Parathyroid adenoma (tissue), 2 donors: ENCODE results near the gene U2AF1L4.
A peak's percentile ranks its signal among the peaks of the same experiment; 100 is the strongest.

Experiments
- H2AFZ ChIP-seq: fragments of 300-600 bp; sonication (generic); one replicate; pipeline ENCODE4 v1.7.0; 2017; ENCODE audit warnings: antibody characterized with exemption, mild to moderate bottlenecking
- H3K27ac ChIP-seq: fragments of 300-600 bp; sonication (generic); one replicate; pipeline ENCODE4 v1.7.0; 2017
- H3K27me3 ChIP-seq: fragments of 300-600 bp; sonication (generic); one replicate; pipeline ENCODE4 v1.7.0; 2017; ENCODE audit warnings: low read length; ENCODE audit not compliant: control insufficient read depth, insufficient read depth
- H3K36me3 ChIP-seq: fragments of 300-600 bp; sonication (generic); one replicate; pipeline ENCODE4 v1.7.0; 2017; ENCODE audit warnings: low read length; ENCODE audit not compliant: control insufficient read depth, insufficient read depth
- H3K4me1 ChIP-seq: fragments of 300-600 bp; sonication (generic); one replicate; pipeline ENCODE4 v1.7.0; 2017; ENCODE audit warnings: control low read depth
- H3K4me2 ChIP-seq: fragments of 300-600 bp; sonication (generic); one replicate; pipeline ENCODE4 v1.7.0; 2017; ENCODE audit warnings: low read length
- H3K4me3 ChIP-seq: fragments of 300-600 bp; sonication (generic); one replicate; pipeline ENCODE4 v1.7.0; 2017; ENCODE audit warnings: low read depth, low read length
- H3K79me2 ChIP-seq: fragments of 300-600 bp; sonication (generic); one replicate; pipeline ENCODE4 v1.7.0; 2017; ENCODE audit warnings: control low read depth
- H3K9ac ChIP-seq: fragments of 300-600 bp; sonication (generic); one replicate; pipeline ENCODE4 v1.7.0; 2017; ENCODE audit warnings: mild to moderate bottlenecking
- H3K9me3 ChIP-seq: fragments of 300-600 bp; sonication (generic); one replicate; pipeline ENCODE4 v1.7.0; 2017; ENCODE audit warnings: low read length; ENCODE audit not compliant: control insufficient read depth
- TF ChIP-seq, protein P1 (sequence below): fragments of 300-600 bp; sonication (generic); IDR thresholded peaks from one replicate; pipeline ENCODE4 v1.7.0; 2017; ENCODE audit warnings: antibody characterized with exemption, mild to moderate bottlenecking
- donor health status: primary hyperparathyroidism.

U2AF1L4 gene, protein sequence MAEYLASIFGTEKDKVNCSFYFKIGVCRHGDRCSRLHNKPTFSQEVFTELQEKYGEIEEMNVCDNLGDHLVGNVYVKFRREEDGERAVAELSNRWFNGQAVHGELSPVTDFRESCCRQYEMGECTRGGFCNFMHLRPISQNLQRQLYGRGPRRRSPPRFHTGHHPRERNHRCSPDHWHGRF

DNA sequence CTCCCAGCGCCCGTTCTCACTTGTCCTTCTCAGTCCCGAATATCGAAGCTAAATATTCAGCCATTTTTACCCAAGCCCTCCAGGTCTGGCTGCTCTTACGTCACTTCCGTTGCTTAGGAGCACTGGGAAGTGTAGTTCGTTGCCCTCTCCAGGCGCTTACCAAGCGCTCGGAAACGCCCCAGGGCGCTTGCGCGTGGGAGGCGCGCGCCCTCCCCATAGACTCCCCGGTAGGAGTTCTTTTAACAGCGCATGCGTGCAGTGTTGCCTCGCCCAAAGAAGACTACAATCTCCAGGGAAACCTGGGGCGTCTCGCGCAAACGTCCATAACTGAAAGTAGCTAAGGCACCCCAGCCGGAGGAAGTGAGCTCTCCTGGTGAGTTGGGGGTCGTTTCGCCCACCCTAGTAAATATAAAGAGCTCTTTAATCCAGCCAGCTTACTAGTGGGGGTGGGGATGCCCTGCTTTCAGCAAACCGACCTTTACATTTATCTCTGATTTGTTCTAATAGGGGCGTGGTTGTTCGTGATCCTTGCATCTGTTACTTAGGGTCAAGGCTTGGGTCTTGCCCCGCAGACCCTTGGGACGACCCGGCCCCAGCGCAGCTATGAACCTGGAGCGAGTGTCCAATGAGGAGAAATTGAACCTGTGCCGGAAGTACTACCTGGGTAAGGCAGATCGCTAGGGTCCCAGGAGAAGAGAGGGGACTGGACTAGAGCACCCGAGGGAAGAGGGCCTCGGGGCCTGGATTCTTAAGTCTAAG, at the start of gene U2AF1L4, which contains the start of gene PSENEN:
Gene U2AF1L4, minus strand, starts transcription at position 91 of the 759 bp plus-strand sequence. Its CDS starts 27 bp downstream, at position 64.
Gene PSENEN, plus strand, starts transcription at position 324 of the 759 bp plus-strand sequence. Its CDS starts 280 bp downstream, at position 604.
- Histone ChIP-seq H3K27me3 (no peaks in the 10 kb centered on the region), H3K4me1 (peaks cover 8% of the 10 kb centered on the region), H3K9me3 (no peaks in the 10 kb centered on the region), H2AFZ (peak within 1 kb of the TSS; percentile 87), H3K4me3 (peak within 1 kb of the TSS; percentile 99), H3K36me3 (no peaks in the 10 kb centered on the region), H3K27ac (peak within 1 kb of the TSS; percentile 99), H3K9ac (peak within 1 kb of the TSS; percentile 57), H3K79me2 (no peaks in the 10 kb centered on the region), H3K4me2 (peak within 1 kb of the TSS; percentile 88)
- TF ChIP-seq, protein P1, sequence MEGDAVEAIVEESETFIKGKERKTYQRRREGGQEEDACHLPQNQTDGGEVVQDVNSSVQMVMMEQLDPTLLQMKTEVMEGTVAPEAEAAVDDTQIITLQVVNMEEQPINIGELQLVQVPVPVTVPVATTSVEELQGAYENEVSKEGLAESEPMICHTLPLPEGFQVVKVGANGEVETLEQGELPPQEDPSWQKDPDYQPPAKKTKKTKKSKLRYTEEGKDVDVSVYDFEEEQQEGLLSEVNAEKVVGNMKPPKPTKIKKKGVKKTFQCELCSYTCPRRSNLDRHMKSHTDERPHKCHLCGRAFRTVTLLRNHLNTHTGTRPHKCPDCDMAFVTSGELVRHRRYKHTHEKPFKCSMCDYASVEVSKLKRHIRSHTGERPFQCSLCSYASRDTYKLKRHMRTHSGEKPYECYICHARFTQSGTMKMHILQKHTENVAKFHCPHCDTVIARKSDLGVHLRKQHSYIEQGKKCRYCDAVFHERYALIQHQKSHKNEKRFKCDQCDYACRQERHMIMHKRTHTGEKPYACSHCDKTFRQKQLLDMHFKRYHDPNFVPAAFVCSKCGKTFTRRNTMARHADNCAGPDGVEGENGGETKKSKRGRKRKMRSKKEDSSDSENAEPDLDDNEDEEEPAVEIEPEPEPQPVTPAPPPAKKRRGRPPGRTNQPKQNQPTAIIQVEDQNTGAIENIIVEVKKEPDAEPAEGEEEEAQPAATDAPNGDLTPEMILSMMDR = no peak

DNA sequence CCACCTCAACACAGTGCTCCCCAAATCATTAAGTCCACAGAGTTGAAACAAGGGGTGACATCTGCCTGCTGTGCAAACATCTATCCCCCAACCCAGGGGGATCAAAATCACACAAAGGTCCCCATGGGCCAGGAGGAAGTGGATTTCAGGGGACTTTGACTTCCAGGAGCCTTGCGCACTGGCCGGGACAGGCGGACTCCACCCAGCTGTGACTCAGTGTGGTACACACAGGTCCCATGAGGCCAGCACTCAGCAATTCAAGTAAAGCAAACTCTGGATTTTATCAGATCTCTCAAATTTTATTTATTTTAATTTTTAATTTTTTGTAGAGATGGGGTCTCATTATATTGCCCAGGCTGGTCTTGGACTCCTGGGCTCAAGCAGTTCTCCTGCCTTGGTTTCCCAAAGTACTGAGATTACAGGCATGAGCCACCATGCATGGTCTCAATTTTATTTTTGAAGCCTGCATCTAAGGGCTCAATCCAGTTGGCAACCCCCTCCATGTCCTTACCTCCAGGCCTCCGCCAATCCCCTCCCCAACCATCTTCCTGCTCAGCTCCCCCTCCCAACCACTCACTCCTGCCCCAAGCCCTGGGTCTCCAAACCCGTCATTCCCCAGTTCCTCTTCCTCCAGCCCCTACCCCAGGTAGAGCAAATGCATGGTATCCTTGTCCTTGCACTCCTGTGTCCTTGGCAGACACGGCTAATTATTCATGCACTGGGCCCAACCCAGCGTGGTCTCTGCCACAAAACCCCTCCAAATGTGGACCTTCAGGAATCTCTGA, 48.4 kb upstream of the U2AF1L4 start:
- Histone ChIP-seq H3K79me2 (no peaks in the 10 kb centered on the region), H3K9me3 (no peaks in the 10 kb centered on the region), H3K4me3 (no peak overlapping the region), H3K9ac (no peak overlapping the region), H3K4me1 (no peaks in the 10 kb centered on the region), H2AFZ (no peak overlapping the region), H3K27me3 (no peaks in the 10 kb centered on the region), H3K27ac (no peak overlapping the region), H3K4me2 (no peak overlapping the region), H3K36me3 (no peaks in the 10 kb centered on the region)
- TF ChIP-seq, protein P1 = no peak

DNA sequence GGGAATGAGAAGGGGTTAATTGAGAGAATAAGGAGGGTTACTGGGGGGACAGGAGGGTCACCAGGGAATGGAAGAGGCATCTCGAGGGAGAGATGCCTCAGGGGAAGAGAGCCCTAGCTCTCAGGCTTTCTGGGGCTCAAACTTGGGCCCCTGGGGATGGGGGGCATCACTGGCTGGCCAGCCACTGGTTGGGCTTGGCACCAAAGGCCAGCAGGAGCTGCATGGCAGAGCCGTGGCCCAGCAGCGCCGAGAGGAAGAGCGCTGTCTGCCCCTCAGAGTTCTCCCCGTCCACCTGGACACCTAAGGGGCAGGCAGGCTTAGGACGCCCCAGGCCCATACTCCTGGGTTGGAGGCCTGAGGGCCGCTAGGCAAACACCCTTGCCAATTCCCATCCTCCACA, 47.7 kb upstream of the U2AF1L4 start:
- H3K27ac ChIP-seq = no peak overlapping the region
- TF ChIP-seq, protein P1 = no peak
- no peaks in the 10 kb centered on the region for H3K79me2 ChIP-seq
- no peak overlapping the region for H3K4me2 ChIP-seq
- H3K9ac ChIP-seq = no peak overlapping the region
- H3K9me3 ChIP-seq = no peaks in the 10 kb centered on the region
- H3K4me1 ChIP-seq = no peaks in the 10 kb centered on the region
- H3K36me3 ChIP-seq = no peaks in the 10 kb centered on the region
- H3K4me3 ChIP-seq = no peak overlapping the region
- no peaks in the 10 kb centered on the region for H3K27me3 ChIP-seq
- H2AFZ ChIP-seq = no peak overlapping the region

DNA sequence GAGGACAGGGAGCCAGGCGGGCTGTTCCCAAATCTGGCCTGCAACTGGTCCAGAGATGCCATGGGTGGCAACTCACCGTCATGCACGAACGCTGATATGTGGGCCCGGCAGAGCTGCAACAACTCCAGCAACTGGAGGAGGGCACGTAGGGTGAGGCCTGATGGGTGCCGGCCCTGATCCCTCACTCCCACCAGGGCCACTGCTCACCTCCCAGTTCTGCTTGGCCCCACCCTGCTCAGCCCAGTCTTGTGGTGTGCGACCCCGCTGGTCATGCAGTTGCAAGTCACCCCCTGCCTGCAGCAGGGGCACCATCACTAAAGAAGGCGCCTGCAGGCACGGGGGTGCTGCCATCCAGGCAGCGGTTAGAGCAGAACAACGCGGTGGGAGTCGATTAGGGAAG, 47.1 kb upstream of the U2AF1L4 start:
- Histone ChIP-seq H3K27me3 (no peaks in the 10 kb centered on the region), H3K4me3 (no peak overlapping the region), H3K4me2 (no peak overlapping the region), H2AFZ (no peak overlapping the region), H3K9ac (no peak overlapping the region), H3K36me3 (no peaks in the 10 kb centered on the region), H3K79me2 (no peaks in the 10 kb centered on the region), H3K4me1 (no peaks in the 10 kb centered on the region), H3K27ac (no peak overlapping the region), H3K9me3 (no peaks in the 10 kb centered on the region)
- TF ChIP-seq, protein P1 = no peak
